NOMO-1 treated with dmso at 0.1 percent for 144 hours (cell line): ENCODE measurements around the gene KRTAP10-11.
"Not testable (repeated sequence)": the region's sequence is repeated elsewhere in the genome, so short reads cannot be mapped to it uniquely, and the experiment has no call there.

Experiments
- DNase-seq: peaks from one replicate; lab custom pipeline; 2025; ENCODE audit not compliant: unreplicated experiment; lab: John Stamatoyannopoulos, UW

The KRTAP10-11 gene

GRCh38 chr21:44614961-44615391, 31.2 kb upstream of the KRTAP10-11 start:
- no peak for DNase-seq

GRCh38 chr21:44615466-44615865, 30.7 kb upstream of the KRTAP10-11 start:
- no peak for DNase-seq

GRCh38 chr21:44615911-44616590, 30.2 kb upstream of the KRTAP10-11 start:
- no peak for DNase-seq

GRCh38 chr21:44616591-44616926, 29.7 kb upstream of the KRTAP10-11 start:
- DNase-seq, result no peak

DNA sequence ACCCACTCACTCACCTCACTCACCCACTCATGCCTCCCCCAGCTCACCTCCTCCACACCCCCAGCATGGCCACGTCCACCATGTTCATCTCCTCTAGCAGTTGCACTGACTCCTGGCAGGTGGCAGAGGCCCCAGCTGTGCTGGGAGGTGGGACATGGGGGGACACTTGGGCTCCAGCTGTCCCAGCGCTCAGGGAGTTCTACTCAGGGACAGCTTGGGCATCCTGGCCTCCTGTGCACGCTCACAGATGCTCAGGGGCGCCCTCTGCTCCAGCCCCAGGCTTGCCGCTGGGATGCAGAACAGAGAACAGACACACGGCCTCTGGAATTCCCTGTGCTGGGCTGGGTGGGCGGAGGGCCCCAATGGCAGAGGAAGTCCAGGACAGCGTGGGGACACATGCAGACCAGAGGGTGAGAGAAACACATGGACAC, 29.1 kb upstream of the KRTAP10-11 start:
- DNase-seq, result no peak

GRCh38 chr21:44618504-44618903, 27.7 kb upstream of the KRTAP10-11 start:
- no peak for DNase-seq

GRCh38 chr21:44618909-44619308, 27.3 kb upstream of the KRTAP10-11 start:
- DNase-seq, result no peak

DNA sequence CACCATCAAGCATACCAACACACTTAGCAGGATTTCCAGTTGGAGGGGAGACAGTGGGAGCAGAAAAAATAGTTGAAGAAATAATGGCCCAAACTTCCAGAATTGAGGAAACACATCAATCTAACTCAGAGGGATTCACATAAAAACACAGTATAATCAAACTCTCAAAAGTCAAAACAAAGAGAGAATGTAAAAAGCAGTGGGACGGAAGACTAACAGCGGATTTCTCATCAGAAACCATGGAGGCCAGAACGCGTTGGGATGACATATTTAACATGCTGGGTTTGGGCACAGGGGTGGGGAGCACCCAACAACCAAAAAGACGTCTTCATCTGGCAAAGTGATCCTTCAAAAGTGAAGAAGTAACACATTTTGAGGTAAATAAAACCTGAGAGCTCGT, 26.3 kb upstream of the KRTAP10-11 start:
- DNase-seq, result no peak

GRCh38 chr21:44623575-44623974, 22.6 kb upstream of the KRTAP10-11 start:
- DNase-seq, result no peak

DNA sequence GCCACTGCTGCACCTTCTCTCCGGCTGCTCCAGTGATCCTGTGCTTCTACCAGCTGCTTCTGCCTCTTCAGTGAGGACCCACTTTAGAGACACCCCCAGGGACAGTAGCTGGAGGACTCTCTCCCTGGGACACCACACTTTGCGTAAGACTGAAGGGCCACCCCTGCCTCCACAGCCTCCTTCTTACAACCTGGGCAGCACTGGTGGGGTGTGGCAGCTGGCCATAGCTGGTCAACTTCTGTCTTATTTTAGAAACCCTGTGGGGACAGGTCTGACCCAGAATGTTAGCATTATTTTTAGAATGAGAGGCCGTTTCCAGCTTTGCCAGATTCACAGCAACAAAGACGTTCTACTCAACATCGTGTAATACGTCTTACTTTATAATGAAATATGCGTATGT, 20.5 kb upstream of the KRTAP10-11 start:
- no peak for DNase-seq

DNA sequence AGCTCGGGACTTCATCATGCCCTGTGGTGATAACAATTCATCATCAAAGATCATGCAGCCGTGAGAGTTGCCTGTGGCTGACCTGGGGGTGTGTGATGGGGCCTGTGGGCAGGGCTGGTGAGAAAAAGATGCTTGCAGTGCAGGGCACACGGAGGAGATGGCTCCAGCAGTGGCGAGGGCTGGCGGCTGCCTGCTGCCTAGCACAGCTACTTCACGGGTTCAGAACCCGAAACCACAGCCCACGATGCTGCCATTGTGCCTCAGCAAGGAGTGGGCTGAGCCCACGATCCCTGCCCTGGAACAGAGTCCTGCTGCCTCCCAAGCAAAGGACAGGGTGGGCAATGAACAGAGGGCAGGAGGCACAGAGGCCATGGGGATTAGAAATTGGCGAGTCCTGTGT, 20.0 kb upstream of the KRTAP10-11 start:
- DNase-seq, result no peak

GRCh38 chr21:44626673-44627143, 19.5 kb upstream of the KRTAP10-11 start, which contains the start of gene KRTAP10-9:
KRTAP10-9 (plus strand) TSS chr21:44627093; CDS start chr21:44627172, 79 bp downstream.
- DNase-seq, result no peak

DNA sequence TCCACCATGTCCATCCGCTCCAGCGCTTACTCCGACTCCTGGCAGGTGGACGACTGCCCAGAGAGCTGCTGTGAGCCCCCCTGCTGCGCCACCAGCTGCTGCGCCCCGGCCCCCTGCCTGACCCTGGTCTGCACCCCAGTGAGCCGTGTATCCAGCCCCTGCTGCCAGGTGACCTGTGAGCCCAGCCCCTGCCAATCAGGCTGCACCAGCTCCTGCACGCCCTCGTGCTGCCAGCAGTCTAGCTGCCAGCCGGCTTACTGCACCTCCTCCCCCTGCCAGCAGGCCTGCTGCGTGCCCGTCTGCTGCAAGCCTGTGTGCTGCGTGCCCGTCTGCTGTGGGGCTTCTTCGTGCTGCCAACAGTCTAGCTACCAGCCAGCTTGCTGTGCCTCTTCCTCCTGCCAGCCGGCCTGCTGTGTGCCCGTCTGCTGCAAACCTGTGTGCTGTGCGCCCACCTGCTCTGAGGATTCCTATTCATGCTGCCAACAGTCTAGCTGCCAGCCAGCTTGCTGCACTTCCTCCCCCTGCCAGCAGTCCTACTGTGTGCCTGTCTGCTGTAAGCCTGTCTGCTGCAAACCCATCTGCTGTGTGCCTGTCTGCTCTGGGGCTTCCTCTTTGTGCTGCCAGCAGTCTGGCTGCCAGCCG, 18.9 kb upstream of the KRTAP10-11 start:
- not testable (repeated sequence) for DNase-seq

DNA sequence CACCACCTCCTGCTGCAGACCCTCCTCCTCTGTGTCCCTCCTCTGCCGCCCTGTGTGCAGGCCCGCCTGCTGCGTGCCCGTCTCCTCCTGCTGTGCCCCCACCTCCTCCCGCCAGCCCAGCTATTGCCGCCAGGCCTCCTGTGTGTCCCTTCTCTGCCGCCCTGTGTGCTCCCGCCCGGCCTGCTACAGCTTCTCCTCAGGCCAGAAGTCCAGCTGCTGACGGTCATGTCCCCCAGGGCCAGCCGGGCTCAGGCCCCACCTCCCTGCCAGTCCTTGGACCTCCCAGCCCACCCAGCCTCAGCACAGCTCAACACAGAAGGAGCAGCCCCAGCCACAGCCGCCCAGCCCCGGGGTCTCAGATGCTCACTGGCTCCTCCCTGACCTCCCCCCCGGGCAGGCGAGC, 18.4 kb upstream of the KRTAP10-11 start:
- not testable (repeated sequence) for DNase-seq

GRCh38 chr21:44628707-44629391, 17.4 kb upstream of the KRTAP10-11 start:
- no peak for DNase-seq

- no peak for DNase-seq
These were observed 15.8 kb upstream of the KRTAP10-11 start for GRCh38 chr21:44630440-44630839.

DNA sequence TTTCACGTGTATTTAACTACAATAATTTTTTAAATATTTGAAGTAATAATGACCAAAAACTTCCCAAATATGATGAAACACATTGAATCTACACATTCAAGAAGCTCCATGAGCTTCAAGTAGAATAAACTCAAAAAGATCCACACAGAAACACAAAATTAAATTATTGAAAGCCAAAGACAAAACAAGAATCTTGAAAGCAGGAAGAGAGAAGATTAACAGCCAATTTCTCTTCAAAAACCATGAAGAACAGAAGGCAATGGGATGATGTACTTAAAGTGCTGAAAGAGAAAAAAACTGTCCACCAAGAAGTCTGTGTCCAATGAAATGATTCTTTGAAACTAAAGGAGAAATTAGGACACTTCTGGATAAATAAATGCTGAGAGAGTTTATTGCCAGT, 14.1 kb upstream of the KRTAP10-11 start:
- no peak for DNase-seq

- DNase-seq, result no peak
These were observed 9.8 kb upstream of the KRTAP10-11 start for GRCh38 chr21:44636209-44637017.

DNA sequence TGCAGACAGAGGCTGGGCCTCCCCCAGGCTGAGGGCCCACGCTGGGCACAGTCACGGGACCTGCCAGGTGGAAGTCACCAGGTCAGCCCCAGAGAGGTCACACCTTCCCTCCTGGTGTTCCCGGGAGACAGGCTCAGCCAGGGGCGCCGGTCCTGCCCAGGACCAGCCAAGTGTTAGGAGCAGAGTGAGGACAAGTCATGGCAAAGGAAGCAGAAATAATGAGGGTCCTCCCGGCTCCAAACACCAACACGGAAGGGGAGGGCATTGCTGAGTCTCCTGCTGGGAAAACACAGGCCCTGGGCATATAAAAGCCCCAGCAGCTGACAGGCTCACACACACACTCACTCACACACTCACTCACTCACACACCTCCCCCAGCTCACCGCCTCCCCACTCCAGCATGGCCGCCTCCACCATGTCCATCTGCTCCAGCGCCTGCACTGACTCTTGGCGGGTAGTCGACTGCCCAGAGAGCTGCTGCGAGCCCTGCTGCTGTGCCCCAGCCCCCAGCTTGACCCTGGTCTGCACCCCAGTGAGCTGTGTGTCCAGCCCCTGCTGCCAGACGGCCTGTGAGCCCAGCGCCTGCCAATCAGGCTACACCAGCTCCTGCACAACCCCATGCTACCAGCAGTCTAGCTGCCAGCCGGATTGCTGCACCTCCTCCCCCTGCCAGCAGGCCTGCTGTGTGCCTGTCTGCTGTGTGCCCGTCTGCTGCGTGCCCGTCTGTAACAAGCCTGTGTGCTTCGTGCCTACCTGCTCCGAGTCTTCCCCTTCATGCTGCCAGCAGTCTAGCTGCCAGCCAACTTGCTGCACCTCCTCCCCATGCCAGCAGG, 9.0 kb upstream of the KRTAP10-11 start, which contains the start of gene KRTAP10-10:
Gene KRTAP10-10 (plus strand): TSS at position 339 of the 833 bp plus-strand sequence. CDS start 62 bp downstream, at position 401.
- no peak for DNase-seq

- not testable (repeated sequence) for DNase-seq
These were observed 8.3 kb upstream of the KRTAP10-11 start for GRCh38 chr21:44637851-44638348.
